ENCODE data around the gene CDIP1. TPM values are rescaled to one million over a fixed set of nuclear protein-coding genes. Genes with fewer than 3 reads are reported as not detected.

CDIP1 gene
- total RNA-seq, 1 donor from 2014 or later: 48.6 TPM

GRCh38 chr16:4461250-4462085 is 77.1 kb downstream of the CDIP1 start:
- intact Hi-C loops (cut with micrococcal nuclease): no loop called here

- intact Hi-C loops (cut with micrococcal nuclease): no loop called here
Measured at GRCh38 chr16:4460936-4461249, 77.7 kb downstream of the CDIP1 start.

Other genes starting within 250 kb of the CDIP1 start
- gene GLIS2, start 222.7 kb downstream of the CDIP1 start, total RNA-seq: 0.64 and 0.77 TPM in 2 replicates
- 48.5 and 48.9 TPM in 2 replicates for gene PAM16, start 187.5 kb downstream of the CDIP1 start, total RNA-seq
- not detected in 2 replicates for gene VASN, start 166.9 kb downstream of the CDIP1 start, total RNA-seq
- 200 and 202 TPM in 2 replicates for gene CORO7, start 122.2 kb downstream of the CDIP1 start, total RNA-seq
- 66.0 and 68.6 TPM in 2 replicates for gene DNAJA3, start 112.9 kb downstream of the CDIP1 start, total RNA-seq
- gene NMRAL1, start 64.1 kb downstream of the CDIP1 start, total RNA-seq: 45.1 and 45.7 TPM in 2 replicates
- 77.5 and 79.6 TPM in 2 replicates for gene HMOX2, start 62.4 kb downstream of the CDIP1 start, total RNA-seq
- 0.05 and 0.16 TPM in 2 replicates for gene C16orf96, start 17.6 kb upstream of the CDIP1 start, total RNA-seq
- gene UBALD1, start 76.1 kb upstream of the CDIP1 start, total RNA-seq: 19.6 and 22.1 TPM in 2 replicates
- gene MGRN1, start 86.1 kb upstream of the CDIP1 start, total RNA-seq: 87.0 and 87.8 TPM in 2 replicates
- gene NUDT16L1, start 154.8 kb upstream of the CDIP1 start, total RNA-seq: 33.4 and 34.7 TPM in 2 replicates
- 12.8 and 15.9 TPM in 2 replicates for gene ANKS3, start 195.5 kb upstream of the CDIP1 start, total RNA-seq
- 0.11 and 0.25 TPM in 2 replicates for gene DNAAF8, start 195.8 kb upstream of the CDIP1 start, total RNA-seq
- 16.1 and 20.2 TPM in 2 replicates for gene ZNF500, start 228.4 kb upstream of the CDIP1 start, total RNA-seq
- not detected in 2 replicates for gene SEPTIN12, start 249.6 kb upstream of the CDIP1 start, total RNA-seq